HG02973 (cell line): ENCODE data around the gene KIAA1671.

Experiments
- ATAC-seq: cut with Tn5 transposase; IDR thresholded peaks from one replicate; pipeline ENCODE4 v1.9.1; 2021; ENCODE audit warnings: moderate library complexity; ENCODE audit not compliant: unreplicated experiment

The KIAA1671 gene

GRCh38 chr22:25007444-25008106, 55.1 kb downstream of the KIAA1671 start:
- no peak for ATAC-seq

GRCh38 chr22:25008666-25009065, 56.1 kb downstream of the KIAA1671 start:
- ATAC-seq, result no peak

- ATAC-seq, result no peak
These were observed 60.2 kb downstream of the KIAA1671 start for GRCh38 chr22:25012741-25013143.

- no peak for ATAC-seq
These were observed 61.1 kb downstream of the KIAA1671 start for GRCh38 chr22:25013607-25014006.

GRCh38 chr22:25014896-25015755, 62.6 kb downstream of the KIAA1671 start:
- no peak for ATAC-seq

GRCh38 chr22:25016311-25016710, 63.8 kb downstream of the KIAA1671 start:
- no peak for ATAC-seq

- no peak for ATAC-seq
These were observed 65.5 kb downstream of the KIAA1671 start for GRCh38 chr22:25018009-25018408.

GRCh38 chr22:25019427-25020184, 67.1 kb downstream of the KIAA1671 start:
- ATAC-seq, result no peak

- ATAC-seq, result no peak
These were observed 68.9 kb downstream of the KIAA1671 start for GRCh38 chr22:25021409-25021808.

GRCh38 chr22:25021976-25022711, 69.6 kb downstream of the KIAA1671 start:
- ATAC-seq, result no peak

- ATAC-seq, result no peak
These were observed 71.4 kb downstream of the KIAA1671 start for GRCh38 chr22:25023879-25024278.

- ATAC-seq, result no peak
These were observed 72.4 kb downstream of the KIAA1671 start for GRCh38 chr22:25024895-25025294.

- no peak for ATAC-seq
These were observed 73.2 kb downstream of the KIAA1671 start for GRCh38 chr22:25025491-25026400.

- ATAC-seq, result no peak
These were observed 74.8 kb downstream of the KIAA1671 start for GRCh38 chr22:25027043-25027906.

GRCh38 chr22:25027959-25028840, 75.7 kb downstream of the KIAA1671 start:
- ATAC-seq, result no peak

- ATAC-seq, result no peak
These were observed 76.3 kb downstream of the KIAA1671 start for GRCh38 chr22:25028841-25029141.

- ATAC-seq, result no peak
These were observed 76.7 kb downstream of the KIAA1671 start for GRCh38 chr22:25029181-25029580.

- no peak for ATAC-seq
These were observed 78.1 kb downstream of the KIAA1671 start for GRCh38 chr22:25030636-25031035.
